HEK293T (cell line): ENCODE measurements around the gene ARRB1.

ENCODE experiments used
- BHLHE40 ChIP-seq: fragments of 450-650 bp; IDR thresholded peaks from 2 replicates; pipeline ENCODE4 v1.6.1; 2016; ENCODE audit warnings: mild to moderate bottlenecking, moderate library complexity, borderline replicate concordance
- CTBP1 ChIP-seq: fragments of 450-650 bp; IDR thresholded peaks from 2 replicates; pipeline ENCODE4 v1.6.1; 2016; ENCODE audit warnings: borderline replicate concordance
- ELF4 ChIP-seq: fragments of 450-650 bp; IDR thresholded peaks from 2 replicates; pipeline ENCODE4 v1.6.1; 2017; ENCODE audit warnings: antibody characterized with exemption
- FOXK2 ChIP-seq: fragments of 450-650 bp; IDR thresholded peaks from 2 replicates; pipeline ENCODE4 v1.6.1; 2016; ENCODE audit warnings: mild to moderate bottlenecking
- FOXM1 ChIP-seq: fragments of 450-650 bp; IDR thresholded peaks from 2 replicates; pipeline ENCODE4 v1.6.1; 2017; ENCODE audit warnings: mild to moderate bottlenecking, borderline replicate concordance
- SP1 ChIP-seq: fragments of 450-650 bp; IDR thresholded peaks from 2 replicates; pipeline ENCODE4 v1.6.1; 2017
- SUZ12 ChIP-seq: fragments of 450-650 bp; IDR thresholded peaks from 2 replicates; pipeline ENCODE4 v1.6.1; 2016; ENCODE audit warnings: mild to moderate bottlenecking
- TF ChIP-seq, protein P1 (sequence below): fragments of 450-650 bp; IDR thresholded peaks from 2 replicates; pipeline ENCODE4 v1.6.1; 2016

DNA sequence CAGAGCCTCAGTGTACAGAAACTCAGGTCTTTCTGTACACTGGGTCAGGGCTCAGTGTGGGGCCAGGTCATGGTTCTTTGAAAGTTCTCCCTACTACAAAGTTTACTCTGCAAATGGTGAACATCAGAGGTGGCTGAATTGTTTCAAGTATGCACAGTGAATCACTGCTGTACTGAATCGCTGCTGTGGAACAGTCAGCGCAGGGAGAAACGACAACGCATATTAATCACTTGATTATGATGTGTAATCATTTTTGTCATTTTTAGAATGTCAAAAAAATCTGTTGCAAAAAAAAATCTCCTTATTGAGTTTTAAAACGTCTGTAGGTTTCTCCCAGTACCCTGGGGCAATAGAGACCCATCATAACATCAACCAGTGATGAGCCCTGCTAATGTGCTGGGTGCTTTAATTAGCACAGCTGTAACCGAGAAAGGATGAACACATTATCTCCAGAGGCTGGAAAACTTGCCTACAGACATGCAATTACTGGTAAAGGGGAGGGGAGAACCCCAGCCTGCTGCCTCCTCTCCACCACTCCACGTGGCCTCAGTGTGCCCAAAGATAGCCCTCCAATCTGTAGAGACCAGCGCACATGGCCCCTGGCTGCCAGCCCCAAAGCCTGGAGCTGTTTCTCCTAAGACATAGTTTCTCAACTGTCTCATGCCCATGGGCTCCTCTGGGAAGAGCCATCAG, 12.8 kb downstream of the ARRB1 start:
- no peak for TF ChIP-seq FOXM1
- no peak for TF ChIP-seq ELF4
- no peak for TF ChIP-seq SUZ12
- no peak for TF ChIP-seq CTBP1
- no peak for TF ChIP-seq BHLHE40
- TF ChIP-seq SP1: no peak
- TF ChIP-seq FOXK2: no peak
- TF ChIP-seq, protein P1, sequence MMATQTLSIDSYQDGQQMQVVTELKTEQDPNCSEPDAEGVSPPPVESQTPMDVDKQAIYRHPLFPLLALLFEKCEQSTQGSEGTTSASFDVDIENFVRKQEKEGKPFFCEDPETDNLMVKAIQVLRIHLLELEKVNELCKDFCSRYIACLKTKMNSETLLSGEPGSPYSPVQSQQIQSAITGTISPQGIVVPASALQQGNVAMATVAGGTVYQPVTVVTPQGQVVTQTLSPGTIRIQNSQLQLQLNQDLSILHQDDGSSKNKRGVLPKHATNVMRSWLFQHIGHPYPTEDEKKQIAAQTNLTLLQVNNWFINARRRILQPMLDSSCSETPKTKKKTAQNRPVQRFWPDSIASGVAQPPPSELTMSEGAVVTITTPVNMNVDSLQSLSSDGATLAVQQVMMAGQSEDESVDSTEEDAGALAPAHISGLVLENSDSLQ: no peak
